HG02852 (cell line): ENCODE data around the gene TBC1D1.
"Not testable (repeated sequence)": the region's sequence is repeated elsewhere in the genome, so short reads cannot be mapped to it uniquely, and the experiment has no call there.

ENCODE experiments used
- ATAC-seq: cut with Tn5 transposase; IDR thresholded peaks from one replicate; pipeline ENCODE4 v1.9.1; 2021; ENCODE audit warnings: mild to moderate bottlenecking, moderate library complexity; ENCODE audit not compliant: unreplicated experiment

Gene TBC1D1

GRCh38 chr4:37917388-37917787, 26.5 kb downstream of the TBC1D1 start:
- ATAC-seq: no peak

- no peak for ATAC-seq
These were observed 27.8 kb downstream of the TBC1D1 start for GRCh38 chr4:37918653-37919052.

GRCh38 chr4:37922328-37922727, 31.4 kb downstream of the TBC1D1 start:
- no peak for ATAC-seq

- ATAC-seq: not testable (repeated sequence)
These were observed 32.2 kb downstream of the TBC1D1 start for GRCh38 chr4:37923089-37923488.

GRCh38 chr4:37924946-37925345, 34.1 kb downstream of the TBC1D1 start:
- ATAC-seq: no peak

- no peak for ATAC-seq
These were observed 36.5 kb downstream of the TBC1D1 start for GRCh38 chr4:37927434-37927833.

GRCh38 chr4:37928426-37929416, 37.8 kb downstream of the TBC1D1 start:
- no peak for ATAC-seq

GRCh38 chr4:37934096-37934495, 43.2 kb downstream of the TBC1D1 start:
- no peak for ATAC-seq

GRCh38 chr4:37934609-37935008, 43.7 kb downstream of the TBC1D1 start:
- no peak for ATAC-seq

- ATAC-seq: no peak
These were observed 44.1 kb downstream of the TBC1D1 start for GRCh38 chr4:37935026-37935425.

- no peak for ATAC-seq
These were observed 46.1 kb downstream of the TBC1D1 start for GRCh38 chr4:37936889-37937498.

- no peak for ATAC-seq
These were observed 47.3 kb downstream of the TBC1D1 start for GRCh38 chr4:37938208-37938607.

- no peak for ATAC-seq
These were observed 55.8 kb downstream of the TBC1D1 start for GRCh38 chr4:37946503-37947179.

GRCh38 chr4:37948542-37948941, 57.7 kb downstream of the TBC1D1 start:
- ATAC-seq: peak; percentile 75

GRCh38 chr4:37949636-37950426, 58.9 kb downstream of the TBC1D1 start:
- ATAC-seq: no peak

GRCh38 chr4:37951461-37952352, 60.8 kb downstream of the TBC1D1 start:
- ATAC-seq: no peak

- ATAC-seq: no peak
These were observed 62.3 kb downstream of the TBC1D1 start for GRCh38 chr4:37953156-37953555.

- no peak for ATAC-seq
These were observed 62.9 kb downstream of the TBC1D1 start for GRCh38 chr4:37953620-37954293.

GRCh38 chr4:37956941-37957340, 66.1 kb downstream of the TBC1D1 start:
- ATAC-seq: no peak
